Spleen (tissue), 11 donors: Measurements from ENCODE around the gene EMC1. TPM values are rescaled to one million over a fixed set of nuclear protein-coding genes. Genes with fewer than 3 reads are reported as not detected.
"Not testable (repeated sequence)": the region's sequence is repeated elsewhere in the genome, so short reads cannot be mapped to it uniquely, and the experiment has no call there.

Experiments
- DNase-seq: peaks from one replicate; pipeline ENCODE4 v3.0.0-alpha.2; 2020
- H3K27ac ChIP-seq, 8 donors: fragments of 200-600 bp; sonication (generic) in 7 of 8; 1 replicate in 4 of 8; 2 replicates in 4 of 8; pipeline versions ENCODE4 v1.5.0 to v1.8.0; 2016 to 2021; ENCODE audit warnings: inconsistent platforms in 4 of 8, mild to moderate bottlenecking in 4 of 8, moderate library complexity in 1 of 8
- H3K27me3 ChIP-seq, 7 donors: fragments of 200-600 bp; sonication (generic) in 6 of 7; replicated peaks in 1 of 7; 1 replicate in 4 of 7; 2 replicates in 3 of 7; pipeline versions ENCODE4 v1.5.0 to v1.8.0; 2016 to 2021; ENCODE audit warnings: inconsistent platforms in 3 of 7, mild to moderate bottlenecking in 1 of 7
- H3K36me3 ChIP-seq, 6 donors: fragments of 200-600 bp; sonication (generic) in 5 of 6; 1 replicate in 4 of 6; 2 replicates in 2 of 6; pipeline versions ENCODE4 v1.5.0 to v1.8.0; 2016 to 2021; ENCODE audit warnings: inconsistent platforms in 2 of 6
- H3K4me1 ChIP-seq, 6 donors: fragments of 200-600 bp; sonication (generic) in 5 of 6; 1 replicate in 3 of 6; 2 replicates in 3 of 6; pipeline versions ENCODE4 v1.5.0 to v1.8.0; 2016 to 2021; ENCODE audit warnings: inconsistent platforms in 3 of 6
- H3K4me3 ChIP-seq, 8 donors: fragments of 200-600 bp; sonication (generic) in 7 of 8; 1 replicate in 4 of 8; 2 replicates in 4 of 8; pipeline versions ENCODE4 v1.5.0 to v1.8.0; 2016 to 2021; ENCODE audit warnings: inconsistent platforms in 4 of 8, mild to moderate bottlenecking in 4 of 8, moderate library complexity in 2 of 8
- H3K9me3 ChIP-seq, 8 donors: fragments of 200-600 bp; sonication (generic) in 7 of 8; 1 replicate in 4 of 8; 2 replicates in 4 of 8; pipeline versions ENCODE4 v1.5.0 to v1.8.0; 2016 to 2021; ENCODE audit warnings: inconsistent platforms in 4 of 8
- CTCF ChIP-seq, 11 experiments: fragments of 200-600 bp in 7 of 11; fragments of 450-650 bp in 4 of 11; sonication (generic) in 4 of 11; IDR thresholded peaks in 8 of 11; conservative IDR thresholded peaks in 3 of 11; 1 replicate in 7 of 11; 2 replicates in 4 of 11; pipeline versions ENCODE4 v1.4.0 to v1.8.0; 2016 to 2021; ENCODE audit warnings: antibody characterized with exemption in 11 of 11, inconsistent platforms in 4 of 11, mild to moderate bottlenecking in 1 of 11
- POLR2A ChIP-seq, 3 donors: fragments of 450-650 bp; IDR thresholded peaks; one replicate each; pipeline ENCODE4 v1.5.1; 2017; ENCODE audit warnings: antibody characterized with exemption in 3 of 3, mild to moderate bottlenecking in 1 of 3
- POLR2AphosphoS5 ChIP-seq, 3 donors: sonication (generic); formaldehyde crosslinking; IDR thresholded peaks; one replicate each; pipeline ENCODE4 v1.5.1; 2017; ENCODE audit warnings: antibody characterized with exemption in 3 of 3
- WGBS, 5 donors: extraction: QIAGEN DNeasy Blood & Tissue Kit in 3 of 5; methylation state at CpG; one replicate each; pipeline versions ENCODE4 v1.1.5 to v1.1.7; 2013 to 2018; 5-methylcytosine and 5-hydroxymethylcytosine counted together
- intact Hi-C: fragments of 100-400 bp; cut with DNase I; formaldehyde crosslinking; loops from one replicate; pipeline ENCODE4 v1.15.0; 2023; ENCODE audit warnings: low total_unique reads
- polyA plus RNA-seq, 3 donors: library from polyadenylated mRNA; stranded (reverse); fragments of 200-250 nt; gene quantifications; one replicate each; pipeline ENCODE4 v1.2.1, GENCODE V29; 2013
- total RNA-seq, 7 donors: library from RNA; depleted of rRNA in 3 of 7; stranded (reverse); fragments of >200 nt in 3 of 7; fragmentation: NEBNext Ultra II Directional in 4 of 7; extraction: Animal tissue kit (Norgen Biotek cat#: 25700) in 4 of 7; gene quantifications; one replicate each; pipeline versions ENCODE4 v1.1.0 to v1.2.1, GENCODE V29; 2016 to 2021
- donor health status: healthy with polysubstance abuse.
- donor health status: DM: no; HTN: no; CAD: no; lungs with moderate emphysema.
- donor health status: DM: no; HTN: no; CAD: no.
- donor health status: Bipolar disorder and iron deficiency.
- donor health status: healthy.
- donor health status: DM: no; HTN: no; CAD: no.
- donor health status: DM: yes; HTN: yes; CAD: no.

The EMC1 gene
- total and polyA plus RNA-seq, 10 donors: 5.1 to 45.6 (median 28.6) TPM

DNA sequence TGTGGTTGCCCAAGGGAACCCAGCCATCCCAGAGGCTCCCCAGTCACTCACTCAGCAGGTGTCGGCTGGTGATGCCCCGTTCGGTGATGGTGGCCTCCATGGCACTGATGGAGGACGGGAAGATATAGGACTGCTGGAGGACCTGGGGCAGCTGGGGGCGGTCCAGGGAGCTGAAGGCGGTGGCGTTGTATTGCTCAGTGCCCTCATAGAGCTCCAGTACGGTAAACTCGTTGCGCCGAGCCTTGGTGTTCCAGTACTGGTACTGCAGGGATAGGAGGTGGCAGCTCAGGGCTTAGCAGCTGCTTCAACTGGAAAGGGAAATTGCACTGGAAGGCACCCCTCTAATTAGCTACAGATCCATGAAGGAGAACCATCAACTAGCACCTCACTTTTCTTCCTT lies 28.8 kb downstream of the EMC1 start:
- intact Hi-C loops: no loop called here
- H3K27me3 ChIP-seq: no peaks in the 10 kb centered on the region
- no peak overlapping the region for H3K4me3 ChIP-seq
- TF ChIP-seq CTCF (IDR thresholded peaks at IDR 0.05 in 8 of 11, conservative IDR thresholded peaks at IDR 0.05 in 3 of 11): no peak
- TF ChIP-seq POLR2AphosphoS5 (IDR thresholded peaks at IDR 0.05): peak in 1 of 3 donors; percentile 12
- no peak for TF ChIP-seq POLR2A (IDR thresholded peaks at IDR 0.05)
- WGBS, 5 donors: 96 to 98% (median 97%) methylated on average over 11 of the region's 11 CpGs
- H3K9me3 ChIP-seq: no peaks in the 10 kb centered on the region
- H3K27ac ChIP-seq: peak overlapping the region in 2 of 8 donors; percentile 6 to 16
- peaks cover 0 to 35% (median 13%) of the 10 kb centered on the region in 6 donors for H3K4me1 ChIP-seq
- H3K36me3 ChIP-seq: peaks cover 0 to 100% (median 93%) of the 10 kb centered on the region in 6 donors
- DNase-seq: no peak

DNA sequence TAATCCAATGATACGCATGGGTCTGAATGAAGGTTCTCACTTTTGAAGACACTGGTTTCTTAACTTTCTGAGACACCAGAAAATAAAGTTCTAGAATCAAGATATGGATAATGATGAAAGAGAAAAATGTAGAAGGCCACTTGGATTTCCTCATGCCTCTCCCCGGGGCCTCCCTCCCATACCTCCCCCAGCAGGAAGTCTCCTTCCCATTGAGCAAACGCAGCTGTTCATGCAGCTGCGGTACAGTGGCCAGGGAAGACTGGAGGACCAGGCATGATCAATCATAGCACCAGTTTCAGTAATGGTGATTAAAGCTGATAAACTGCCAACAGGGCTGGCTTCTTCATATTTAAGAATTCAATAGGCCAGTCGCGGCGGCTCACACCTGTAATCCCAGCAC lies 30.3 kb downstream of the EMC1 start:
- H3K4me3 ChIP-seq: no peak overlapping the region
- intact Hi-C loops: no loop called here
- H3K9me3 ChIP-seq: no peaks in the 10 kb centered on the region
- H3K4me1 ChIP-seq: peaks cover 0 to 35% (median 13%) of the 10 kb centered on the region in 6 donors
- peak overlapping the region in 5 of 8 donors; percentile 5 to 67 (median 58) for H3K27ac ChIP-seq
- DNase-seq: no peak
- H3K36me3 ChIP-seq: peaks cover 0 to 100% (median 88%) of the 10 kb centered on the region in 6 donors
- no peaks in the 10 kb centered on the region for H3K27me3 ChIP-seq
- TF ChIP-seq POLR2A (IDR thresholded peaks at IDR 0.05) (no peak), POLR2AphosphoS5 (IDR thresholded peaks at IDR 0.05) (peak in 2 of 3 donors; percentile 64 to 77), CTCF (IDR thresholded peaks at IDR 0.05 in 8 of 11, conservative IDR thresholded peaks at IDR 0.05 in 3 of 11) (no peak)
- WGBS, 5 donors: 59 to 77% (median 68%) methylated on average over 7 of the region's 7 CpGs

DNA sequence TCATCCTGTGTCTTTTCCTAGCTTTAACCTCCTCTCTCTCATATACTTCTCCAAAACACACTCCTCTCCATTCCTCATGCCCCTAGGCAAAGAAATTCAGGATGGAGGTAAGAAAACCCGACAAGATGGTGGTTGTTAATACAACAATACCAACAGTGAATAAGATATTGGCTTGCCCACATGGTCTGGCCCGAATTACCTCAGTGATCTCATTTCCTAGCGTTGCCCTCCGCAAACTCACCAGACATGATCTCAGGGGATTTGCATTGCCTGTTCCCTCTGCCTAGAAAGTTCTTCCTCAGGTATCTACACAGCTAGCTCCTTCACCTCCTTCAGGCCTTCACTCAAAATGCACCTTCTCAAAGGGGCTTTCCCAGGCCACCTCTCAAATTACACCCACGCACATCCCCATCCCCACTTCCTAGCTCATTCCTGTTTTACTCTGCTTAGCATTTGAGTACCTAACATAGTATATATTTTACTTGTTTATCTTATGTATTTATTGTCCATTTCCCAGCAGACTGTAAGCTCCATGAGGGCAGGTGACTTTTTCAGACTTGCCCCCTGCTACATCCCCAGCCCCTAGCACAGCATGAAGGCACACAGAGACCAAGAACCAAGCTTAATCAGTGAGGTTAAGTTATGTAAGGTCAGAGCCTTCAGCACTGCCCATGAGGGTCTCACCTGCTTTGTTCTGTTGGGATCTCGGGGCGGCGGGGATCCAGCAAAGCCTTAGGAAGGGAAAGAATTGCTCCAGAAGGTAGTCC lies 31.1 kb downstream of the EMC1 start:
- 77 to 90% (median 83%) methylated on average over 8 of the region's 8 CpGs for WGBS, 5 donors
- Histone ChIP-seq H3K4me1 (peaks cover 0 to 41% (median 13%) of the 10 kb centered on the region in 6 donors), H3K36me3 (peaks cover 0 to 100% (median 81%) of the 10 kb centered on the region in 6 donors), H3K4me3 (no peak overlapping the region), H3K27me3 (no peaks in the 10 kb centered on the region), H3K27ac (peak overlapping the region in 6 of 8 donors; percentile 5 to 67 (median 50)), H3K9me3 (no peaks in the 10 kb centered on the region)
- TF ChIP-seq POLR2A (IDR thresholded peaks at IDR 0.05) (no peak), POLR2AphosphoS5 (IDR thresholded peaks at IDR 0.05) (no peak), CTCF (IDR thresholded peaks at IDR 0.05 in 8 of 11, conservative IDR thresholded peaks at IDR 0.05 in 3 of 11) (no peak)
- intact Hi-C loops: no loop called here
- DNase-seq: no peak

DNA sequence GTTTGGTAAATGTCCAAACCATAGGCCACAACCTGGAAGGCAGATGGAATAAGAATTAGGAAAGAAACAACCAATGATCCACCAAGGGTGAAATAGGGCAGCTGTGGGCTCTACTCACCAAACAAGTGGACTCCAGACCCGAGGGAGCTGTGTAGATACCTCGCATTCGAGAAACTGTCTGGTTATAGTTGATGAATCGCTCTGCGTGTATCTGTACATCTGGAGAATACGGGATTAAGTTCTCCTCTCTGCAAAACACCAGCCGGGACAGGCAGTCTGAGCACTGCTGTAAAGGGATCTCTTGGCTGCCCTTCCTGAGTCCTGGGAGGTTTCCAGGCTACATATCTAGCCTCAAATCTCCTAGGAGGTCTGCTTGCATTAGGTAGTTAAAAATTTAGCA lies 31.9 kb downstream of the EMC1 start:
- no peak for DNase-seq
- Histone ChIP-seq H3K4me3 (no peak overlapping the region), H3K36me3 (peaks cover 0 to 100% (median 73%) of the 10 kb centered on the region in 6 donors), H3K27me3 (no peaks in the 10 kb centered on the region), H3K4me1 (peaks cover 0 to 48% (median 13%) of the 10 kb centered on the region in 6 donors), H3K9me3 (no peaks in the 10 kb centered on the region), H3K27ac (peak overlapping the region in 3 of 8 donors; percentile 43 to 67 (median 58))
- 89 to 94% (median 92%) methylated on average over 7 of the region's 7 CpGs for WGBS, 5 donors
- intact Hi-C loops: no loop called here
- no peak for TF ChIP-seq POLR2AphosphoS5 (IDR thresholded peaks at IDR 0.05)
- TF ChIP-seq POLR2A (IDR thresholded peaks at IDR 0.05): no peak
- no peak for TF ChIP-seq CTCF (IDR thresholded peaks at IDR 0.05 in 8 of 11, conservative IDR thresholded peaks at IDR 0.05 in 3 of 11)

GRCh38 chr1:19216585-19216984 lies 34.7 kb downstream of the EMC1 start:
- intact Hi-C loops, H3K4me3 ChIP-seq, H3K9me3 ChIP-seq, H3K27ac ChIP-seq, DNase-seq, H3K27me3 ChIP-seq: not testable (repeated sequence)
- Histone ChIP-seq H3K4me1 (peaks cover 11 to 58% (median 23%) of the 10 kb centered on the region in 6 donors), H3K36me3 (peaks cover 0 to 91% (median 46%) of the 10 kb centered on the region in 6 donors)
- 94 to 96% (median 96%) methylated on average over 4 of the region's 4 CpGs for WGBS, 5 donors
